HCT116 (cell line): Measurements from ENCODE around the gene PPP2R5D.

Experiments
- CTCF ChIP-seq, 3 experiments: fragments of 200-600 bp in 1 of 3; sonication (generic) in 1 of 3; IDR thresholded peaks in 2 of 3; conservative IDR thresholded peaks in 1 of 3; 2 replicates each; pipeline ENCODE4 v1.5.1; 2012 to 2017; ENCODE audit warnings: low read depth in 2 of 3, low read length in 2 of 3, antibody characterized with exemption in 1 of 3, borderline replicate concordance in 1 of 3, control low read depth in 1 of 3, mild to moderate bottlenecking in 1 of 3, mixed read lengths in 1 of 3, mixed run types in 1 of 3, moderate library complexity in 1 of 3; ENCODE audit not compliant: insufficient read depth in 1 of 3
- EZH2 ChIP-seq: fragments of 200-600 bp; sonication (generic); IDR thresholded peaks from 2 replicates; pipeline ENCODE4 v1.6.1; 2017; ENCODE audit warnings: antibody characterized with exemption, mixed run types
- EZH2phosphoT487 ChIP-seq: fragments of 200-600 bp; IDR thresholded peaks from 2 replicates; pipeline ENCODE4 v1.6.1; 2018; ENCODE audit warnings: antibody characterized with exemption, borderline replicate concordance
- POLR2A ChIP-seq: IDR thresholded peaks from 2 replicates; pipeline ENCODE4 v1.7.0; 2011; ENCODE audit warnings: borderline replicate concordance; ENCODE audit not compliant: insufficient read depth, insufficient read length; ENCODE audit errors: extremely low read depth
- POLR2AphosphoS5 ChIP-seq: IDR thresholded peaks from 2 replicates; pipeline ENCODE4 v1.6.1; 2011; ENCODE audit warnings: mild to moderate bottlenecking, low read depth, low read length, moderate library complexity
- RAD21 ChIP-seq: IDR thresholded peaks from 2 replicates; pipeline ENCODE4 v1.6.1; 2012; ENCODE audit warnings: low read depth, mild to moderate bottlenecking
- REST ChIP-seq: IDR thresholded peaks from 2 replicates; pipeline ENCODE4 v1.6.1; 2012; ENCODE audit warnings: low read depth
- SIN3A ChIP-seq: IDR thresholded peaks from 2 replicates; pipeline ENCODE4 v1.6.1; 2012; ENCODE audit warnings: low read depth
- SP1 ChIP-seq: IDR thresholded peaks from 2 replicates; pipeline ENCODE4 v1.6.1; 2012; ENCODE audit warnings: low read depth
- YY1 ChIP-seq: IDR thresholded peaks from 2 replicates; pipeline ENCODE4 v1.6.1; 2011; ENCODE audit warnings: low read length, low read depth, moderate library complexity, mild to moderate bottlenecking; ENCODE audit not compliant: insufficient replicate concordance; ENCODE audit errors: extremely low read depth

GRCh38 chr6:43043310-43043709 is 58.9 kb downstream of the PPP2R5D start:
- TF ChIP-seq CTCF (IDR thresholded peaks at IDR 0.05 in 2 of 3, conservative IDR thresholded peaks at IDR 0.05 in 1 of 3; ENCODE audit: borderline replicate concordance in 1 of 3, insufficient read depth in 1 of 3, low read depth in 2 of 3, low read length in 2 of 3) (no peak), YY1 (no peak), SP1 (no peak), RAD21 (no peak), REST (no peak), POLR2AphosphoS5 (no peak), POLR2A (no peak), SIN3A (no peak), EZH2 (no peak), EZH2phosphoT487 (no peak)
